ENCODE results near the gene EZH1. TPM values are rescaled to one million over a fixed set of nuclear protein-coding genes. Genes with fewer than 3 reads are reported as not detected.

The EZH1 gene
- total RNA-seq, 1 experiment from 2014 or later: 17.7 TPM

GRCh38 chr17:42682722-42683403 lies 62.0 kb downstream of the EZH1 start:
- ChIA-PET CTCF (interaction anchor here (0.6 to 1.3 kb wide), 2 partner anchors 104 to 165 kb away, joined by 4 read pairs; no protein-coding TSS in a partner anchor), POLR2A (interaction anchor here (0.5 kb wide), 1 partner anchor 67 kb away, joined by 6 read pairs; no protein-coding TSS in a partner anchor)
- no peaks in the 10 kb centered on the region for H3K27me3 ChIP-seq (ENCODE audit: control insufficient read depth, insufficient read depth, low read length)
- H3K27ac ChIP-seq (ENCODE audit: low read length): peak overlapping the region; percentile 83
- H3K9me3 ChIP-seq (ENCODE audit: control insufficient read depth, insufficient read depth, low read depth, low read length): no peaks in the 10 kb centered on the region
- no peaks in the 10 kb centered on the region for H3K36me3 ChIP-seq (ENCODE audit: control insufficient read depth, insufficient read depth, low read length)
- H3K4me1 ChIP-seq (ENCODE audit: control insufficient read depth, insufficient read depth, low read length): peaks cover 19% of the 10 kb centered on the region
- no TSS peak for BruUV-seq (replicated peaks)
- no peak for TF ChIP-seq SIN3A (IDR thresholded peaks at IDR 0.05; ENCODE audit: borderline replicate concordance, insufficient read depth, low read depth, low read length)
- TF ChIP-seq, protein P1, sequence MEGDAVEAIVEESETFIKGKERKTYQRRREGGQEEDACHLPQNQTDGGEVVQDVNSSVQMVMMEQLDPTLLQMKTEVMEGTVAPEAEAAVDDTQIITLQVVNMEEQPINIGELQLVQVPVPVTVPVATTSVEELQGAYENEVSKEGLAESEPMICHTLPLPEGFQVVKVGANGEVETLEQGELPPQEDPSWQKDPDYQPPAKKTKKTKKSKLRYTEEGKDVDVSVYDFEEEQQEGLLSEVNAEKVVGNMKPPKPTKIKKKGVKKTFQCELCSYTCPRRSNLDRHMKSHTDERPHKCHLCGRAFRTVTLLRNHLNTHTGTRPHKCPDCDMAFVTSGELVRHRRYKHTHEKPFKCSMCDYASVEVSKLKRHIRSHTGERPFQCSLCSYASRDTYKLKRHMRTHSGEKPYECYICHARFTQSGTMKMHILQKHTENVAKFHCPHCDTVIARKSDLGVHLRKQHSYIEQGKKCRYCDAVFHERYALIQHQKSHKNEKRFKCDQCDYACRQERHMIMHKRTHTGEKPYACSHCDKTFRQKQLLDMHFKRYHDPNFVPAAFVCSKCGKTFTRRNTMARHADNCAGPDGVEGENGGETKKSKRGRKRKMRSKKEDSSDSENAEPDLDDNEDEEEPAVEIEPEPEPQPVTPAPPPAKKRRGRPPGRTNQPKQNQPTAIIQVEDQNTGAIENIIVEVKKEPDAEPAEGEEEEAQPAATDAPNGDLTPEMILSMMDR (IDR thresholded peaks at IDR 0.05): no peak
- DNase-seq (ENCODE audit: low read depth, low spot score) (no peak), ATAC-seq (peak; percentile 20)
- in situ Hi-C loops (cut with HindIII; ENCODE audit: low pct_unique_long_range_greater_than_20kb, low sequenced_read_pairs): no loop called here
- intact Hi-C loops (cut with micrococcal nuclease; ENCODE audit: unreplicated experiment): no loop called here
- H3K4me3 ChIP-seq (ENCODE audit: low read depth in 2 of 2, low read length in 2 of 2): peak overlapping the region; percentile 52 to 67

DNA sequence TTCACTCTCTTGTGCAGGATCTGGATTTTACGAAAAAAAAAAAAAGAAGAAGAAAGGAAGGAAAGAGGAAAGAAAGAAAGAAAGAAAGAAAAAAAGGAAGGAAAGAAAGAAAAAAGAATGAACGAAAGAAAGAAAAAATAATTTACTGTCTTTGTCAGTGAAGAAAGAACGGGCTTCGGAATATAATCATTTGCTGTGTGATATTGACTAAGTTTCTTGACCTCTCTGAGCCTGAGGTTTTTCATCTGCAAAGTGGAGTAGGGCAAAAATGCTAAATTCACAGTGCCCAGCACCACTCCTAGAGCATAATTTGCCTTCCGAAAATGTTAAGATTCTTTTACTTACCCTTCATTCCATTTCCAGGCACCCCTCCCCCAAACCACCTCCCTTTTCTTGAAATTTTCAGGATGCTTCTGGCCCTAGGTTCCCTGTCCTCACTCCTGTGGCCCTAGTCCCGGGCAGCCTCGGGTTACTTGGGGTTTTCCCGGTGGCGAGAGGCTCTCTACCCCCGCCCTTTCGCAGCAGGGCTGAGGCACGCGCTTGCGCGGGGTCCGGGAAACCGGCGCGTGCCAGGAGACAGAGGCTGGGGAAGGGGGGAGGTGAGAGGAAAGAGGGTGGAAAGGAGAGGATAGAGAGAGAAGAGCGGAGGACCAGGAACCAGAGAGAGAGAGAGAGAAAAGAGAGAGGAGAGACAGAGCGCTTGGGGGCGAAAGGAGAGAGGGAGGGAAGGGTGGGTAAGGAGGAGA lies 62.7 kb downstream of the EZH1 start, which contains the start of gene CNTNAP1:
Gene CNTNAP1, plus strand, starts transcription at position 556 of the 746 bp plus-strand sequence. CDS start 299 bp downstream, outside the sequence.
- intact Hi-C loops (cut with micrococcal nuclease; ENCODE audit: unreplicated experiment) (no loop called here), in situ Hi-C loops (cut with HindIII; ENCODE audit: low pct_unique_long_range_greater_than_20kb, low sequenced_read_pairs) (no loop called here)
- ChIA-PET CTCF (no interaction called here), POLR2A (interaction anchor here (0.5 kb wide), 1 partner anchor 67 kb away, joined by 6 read pairs; no protein-coding TSS in a partner anchor)
- no peaks in the 10 kb centered on the region for H3K27me3 ChIP-seq (ENCODE audit: control insufficient read depth, insufficient read depth, low read length)
- no peak for DNase-seq (ENCODE audit: low read depth, low spot score)
- no peaks in the 10 kb centered on the region for H3K36me3 ChIP-seq (ENCODE audit: control insufficient read depth, insufficient read depth, low read length)
- peak within 1 kb of the TSS; percentile 52 to 67 for H3K4me3 ChIP-seq (ENCODE audit: low read depth in 2 of 2, low read length in 2 of 2)
- H3K4me1 ChIP-seq (ENCODE audit: control insufficient read depth, insufficient read depth, low read length): peaks cover 19% of the 10 kb centered on the region
- BruUV-seq (replicated peaks): no TSS peak
- peak within 1 kb of the TSS; percentile 83 for H3K27ac ChIP-seq (ENCODE audit: low read length)
- ATAC-seq: peak; percentile 31
- no peaks in the 10 kb centered on the region for H3K9me3 ChIP-seq (ENCODE audit: control insufficient read depth, insufficient read depth, low read depth, low read length)
- TF ChIP-seq TCF7L2 (IDR thresholded peaks at IDR 0.05; ENCODE audit: low read depth, low read length) (no peak), POLR2AphosphoS5 (IDR thresholded peaks at IDR 0.05; ENCODE audit: low read depth, low read length) (no peak), SIN3A (IDR thresholded peaks at IDR 0.05; ENCODE audit: borderline replicate concordance, insufficient read depth, low read depth, low read length) (no peak)
- TF ChIP-seq, protein P1 (IDR thresholded peaks at IDR 0.05): no peak
- TF ChIP-seq, protein P2, sequence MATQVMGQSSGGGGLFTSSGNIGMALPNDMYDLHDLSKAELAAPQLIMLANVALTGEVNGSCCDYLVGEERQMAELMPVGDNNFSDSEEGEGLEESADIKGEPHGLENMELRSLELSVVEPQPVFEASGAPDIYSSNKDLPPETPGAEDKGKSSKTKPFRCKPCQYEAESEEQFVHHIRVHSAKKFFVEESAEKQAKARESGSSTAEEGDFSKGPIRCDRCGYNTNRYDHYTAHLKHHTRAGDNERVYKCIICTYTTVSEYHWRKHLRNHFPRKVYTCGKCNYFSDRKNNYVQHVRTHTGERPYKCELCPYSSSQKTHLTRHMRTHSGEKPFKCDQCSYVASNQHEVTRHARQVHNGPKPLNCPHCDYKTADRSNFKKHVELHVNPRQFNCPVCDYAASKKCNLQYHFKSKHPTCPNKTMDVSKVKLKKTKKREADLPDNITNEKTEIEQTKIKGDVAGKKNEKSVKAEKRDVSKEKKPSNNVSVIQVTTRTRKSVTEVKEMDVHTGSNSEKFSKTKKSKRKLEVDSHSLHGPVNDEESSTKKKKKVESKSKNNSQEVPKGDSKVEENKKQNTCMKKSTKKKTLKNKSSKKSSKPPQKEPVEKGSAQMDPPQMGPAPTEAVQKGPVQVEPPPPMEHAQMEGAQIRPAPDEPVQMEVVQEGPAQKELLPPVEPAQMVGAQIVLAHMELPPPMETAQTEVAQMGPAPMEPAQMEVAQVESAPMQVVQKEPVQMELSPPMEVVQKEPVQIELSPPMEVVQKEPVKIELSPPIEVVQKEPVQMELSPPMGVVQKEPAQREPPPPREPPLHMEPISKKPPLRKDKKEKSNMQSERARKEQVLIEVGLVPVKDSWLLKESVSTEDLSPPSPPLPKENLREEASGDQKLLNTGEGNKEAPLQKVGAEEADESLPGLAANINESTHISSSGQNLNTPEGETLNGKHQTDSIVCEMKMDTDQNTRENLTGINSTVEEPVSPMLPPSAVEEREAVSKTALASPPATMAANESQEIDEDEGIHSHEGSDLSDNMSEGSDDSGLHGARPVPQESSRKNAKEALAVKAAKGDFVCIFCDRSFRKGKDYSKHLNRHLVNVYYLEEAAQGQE (IDR thresholded peaks at IDR 0.05; ENCODE audit: insufficient read depth in 1 of 2, low read depth in 2 of 2, low read length in 1 of 2): no peak
